Measurements from ENCODE around the gene LCOR.

DNA sequence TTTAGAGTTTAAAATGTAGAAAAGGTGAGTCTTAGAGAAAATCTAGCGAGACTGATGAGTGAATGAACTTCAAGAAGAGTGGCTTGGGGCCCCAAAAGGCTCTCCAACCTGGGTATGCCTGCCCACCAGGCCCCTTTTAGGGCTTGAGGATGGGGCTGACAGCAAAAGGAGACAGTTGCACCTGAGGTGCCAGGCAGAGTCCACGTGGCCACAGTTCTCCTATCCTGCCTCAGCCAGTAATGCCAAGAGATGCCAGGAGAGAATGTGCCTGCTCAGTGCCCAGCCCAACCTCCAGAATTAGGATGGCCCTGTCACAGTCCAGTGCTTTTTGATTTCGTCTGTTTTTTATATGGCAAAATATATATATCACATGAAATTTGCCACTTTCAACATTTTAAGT, 197.2 kb downstream of the LCOR start:
- TF ChIP-seq, protein P1, sequence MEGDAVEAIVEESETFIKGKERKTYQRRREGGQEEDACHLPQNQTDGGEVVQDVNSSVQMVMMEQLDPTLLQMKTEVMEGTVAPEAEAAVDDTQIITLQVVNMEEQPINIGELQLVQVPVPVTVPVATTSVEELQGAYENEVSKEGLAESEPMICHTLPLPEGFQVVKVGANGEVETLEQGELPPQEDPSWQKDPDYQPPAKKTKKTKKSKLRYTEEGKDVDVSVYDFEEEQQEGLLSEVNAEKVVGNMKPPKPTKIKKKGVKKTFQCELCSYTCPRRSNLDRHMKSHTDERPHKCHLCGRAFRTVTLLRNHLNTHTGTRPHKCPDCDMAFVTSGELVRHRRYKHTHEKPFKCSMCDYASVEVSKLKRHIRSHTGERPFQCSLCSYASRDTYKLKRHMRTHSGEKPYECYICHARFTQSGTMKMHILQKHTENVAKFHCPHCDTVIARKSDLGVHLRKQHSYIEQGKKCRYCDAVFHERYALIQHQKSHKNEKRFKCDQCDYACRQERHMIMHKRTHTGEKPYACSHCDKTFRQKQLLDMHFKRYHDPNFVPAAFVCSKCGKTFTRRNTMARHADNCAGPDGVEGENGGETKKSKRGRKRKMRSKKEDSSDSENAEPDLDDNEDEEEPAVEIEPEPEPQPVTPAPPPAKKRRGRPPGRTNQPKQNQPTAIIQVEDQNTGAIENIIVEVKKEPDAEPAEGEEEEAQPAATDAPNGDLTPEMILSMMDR (conservative IDR thresholded peaks at IDR 0.05; ENCODE audit: low read depth, low read length): no peak
- TF ChIP-seq EZH2 (IDR thresholded peaks at IDR 0.05; ENCODE audit: borderline replicate concordance, low read depth, low read length, poor library complexity, severe bottlenecking): no peak

Data from A673 (cell line).